HepG2 (cell line): ENCODE results near the gene PIP5K1C. TPM values are rescaled to one million over a fixed set of nuclear protein-coding genes. Genes with fewer than 3 reads are reported as not detected.
A peak's percentile ranks its signal among the peaks of the same experiment; 100 is the strongest.

ENCODE experiments used
- HNRNPL ChIP-seq: fragments of 200-400 bp; formaldehyde crosslinking; IDR thresholded peaks from 2 replicates; pipeline ENCODE4 v1.6.1; 2017; ENCODE audit warnings: mild to moderate bottlenecking, low read depth, low read length
- KLF11 ChIP-seq: IDR thresholded peaks from 2 replicates; pipeline ENCODE4 v1.6.1; 2016; ENCODE audit warnings: missing compliant biosample characterization
- KMT2B ChIP-seq: IDR thresholded peaks from 2 replicates; pipeline ENCODE4 v1.6.1; 2016; ENCODE audit warnings: missing genetic modification reagents, missing compliant biosample characterization
- NCOA2 ChIP-seq: sonication (generic); formaldehyde crosslinking; IDR thresholded peaks from 2 replicates; pipeline ENCODE4 v1.8.0; 2022; ENCODE audit warnings: inconsistent platforms
- SOX6 ChIP-seq, 2 experiments: fragments of 450-650 bp in 1 of 2; sonication (generic) in 1 of 2; formaldehyde crosslinking in 1 of 2; IDR thresholded peaks; 2 replicates each; pipeline versions ENCODE4 v1.4.0 to v1.6.1; 2017 to 2020; ENCODE audit warnings: antibody characterized with exemption in 1 of 2, mild to moderate bottlenecking in 1 of 2, missing genetic modification reagents in 1 of 2
- ZBTB7A ChIP-seq: sonication (generic); formaldehyde crosslinking; IDR thresholded peaks from 2 replicates; pipeline ENCODE4 v1.8.0; 2022; ENCODE audit warnings: mild to moderate bottlenecking, missing genetic modification reagents
- ZNF564 ChIP-seq: sonication (generic); formaldehyde crosslinking; IDR thresholded peaks from 2 replicates; pipeline ENCODE4 v1.8.1; 2023; ENCODE audit warnings: mild to moderate bottlenecking, missing genetic modification reagents
- ZNF816 ChIP-seq: sonication (generic); formaldehyde crosslinking; IDR thresholded peaks from 2 replicates; pipeline ENCODE4 v1.8.0; 2022; ENCODE audit warnings: missing genetic modification reagents, mild to moderate bottlenecking, borderline replicate concordance
- ZNF839 ChIP-seq: sonication (generic); formaldehyde crosslinking; IDR thresholded peaks from 2 replicates; pipeline ENCODE4 v1.4.0; 2020; ENCODE audit warnings: missing genetic modification reagents, mild to moderate bottlenecking, borderline replicate concordance
- polyA plus RNA-seq, 8 experiments: library from polyadenylated mRNA; depleted of rRNA in 3 of 8; stranded (reverse) in 7 of 8; unstranded in 1 of 8; fragments of >200 nt; fragmentation: Illumina TruSeq in 4 of 8; extraction: Trizol in 4 of 8; gene quantifications; 2 replicates each; pipeline versions ENCODE4 v1.2.1 to v1.2.3, GENCODE V29; 2011 to 2016; ENCODE audit warnings: low read depth in 4 of 8, missing spikeins in 1 of 8, mixed read lengths in 1 of 8; ENCODE audit not compliant: insufficient read depth in 1 of 8
- total RNA-seq, 5 experiments: library from RNA; depleted of rRNA; stranded (reverse); fragments of >200 nt; fragmentation: Illumina TruSeq; extraction: Trizol; gene quantifications; 2 replicates each; pipeline ENCODE4 v1.2.3, GENCODE V29; 2016; ENCODE audit warnings: low read depth in 1 of 5
- TF ChIP-seq, protein P1 (sequence below): sonication (generic); formaldehyde crosslinking; IDR thresholded peaks from 2 replicates; pipeline ENCODE4 v1.5.0; 2020; ENCODE audit warnings: missing genetic modification reagents, mild to moderate bottlenecking, borderline replicate concordance
- TF ChIP-seq, protein P2 (sequence below): IDR thresholded peaks from 2 replicates; pipeline ENCODE4 v1.6.1; 2016; ENCODE audit warnings: missing compliant biosample characterization, missing genetic modification reagents, borderline replicate concordance
- TF ChIP-seq, protein P3 (sequence below): sonication (generic); formaldehyde crosslinking; IDR thresholded peaks from 2 replicates; pipeline ENCODE4 v1.5.0; 2020; ENCODE audit warnings: missing genetic modification reagents
- TF ChIP-seq, protein P4 (sequence below), 2 experiments: fragments of 450-650 bp in 1 of 2; sonication (generic) in 1 of 2; formaldehyde crosslinking in 1 of 2; IDR thresholded peaks; 2 replicates each; pipeline versions ENCODE4 v1.6.1 to v1.8.0; 2016 to 2022; ENCODE audit warnings: antibody characterized with exemption in 1 of 2, mild to moderate bottlenecking in 1 of 2, missing genetic modification reagents in 1 of 2

PIP5K1C gene
- total and polyA plus RNA-seq, 2 of the 13 experiments (the other 11 are each of a cell fraction or from before 2014, with no cell fraction given), result 3.6 to 4.3 TPM

DNA sequence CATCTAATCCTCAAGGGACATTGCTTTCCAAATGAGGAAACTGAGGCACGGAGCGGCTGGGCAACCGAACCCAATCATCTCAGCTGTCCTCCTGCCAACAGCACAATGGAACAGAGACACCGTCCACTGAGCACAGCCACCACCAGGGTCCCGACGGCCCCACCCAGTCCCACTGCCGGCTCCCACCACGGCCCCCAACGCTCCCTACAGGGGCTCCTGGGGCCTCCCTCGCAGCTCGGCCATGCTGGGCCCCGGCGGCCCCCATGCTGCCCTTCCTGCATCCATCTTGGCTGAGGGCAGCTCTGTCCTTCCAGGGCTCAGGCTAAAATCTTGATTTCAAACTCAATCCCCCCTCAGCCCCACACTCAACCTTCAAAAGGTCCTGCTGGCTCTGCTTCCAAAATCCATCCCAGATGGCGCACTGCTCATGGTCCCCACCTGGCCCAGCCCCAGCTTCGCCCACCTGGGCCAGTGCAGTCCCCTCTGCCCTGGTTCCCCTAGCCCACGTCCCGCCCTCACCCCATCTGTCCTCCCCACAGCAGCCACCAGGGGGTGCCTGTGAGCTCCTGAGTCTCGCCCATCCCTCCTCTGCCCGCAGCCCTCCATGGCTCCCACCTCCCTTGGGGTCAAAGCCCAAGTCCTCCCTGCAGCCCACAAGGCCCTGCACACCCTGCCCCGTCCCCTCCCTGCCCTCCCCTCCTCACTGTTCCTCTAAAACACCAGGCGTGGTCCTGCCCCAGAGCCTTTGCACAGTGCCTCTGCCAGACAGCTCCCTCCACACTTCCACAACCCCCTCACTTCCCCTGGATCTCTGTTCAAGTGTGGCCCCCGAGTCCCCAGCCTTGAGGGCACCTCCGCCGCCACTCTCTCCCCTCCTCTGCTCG is 7.9 kb downstream of the PIP5K1C start (continued):
- TF ChIP-seq, protein P1, sequence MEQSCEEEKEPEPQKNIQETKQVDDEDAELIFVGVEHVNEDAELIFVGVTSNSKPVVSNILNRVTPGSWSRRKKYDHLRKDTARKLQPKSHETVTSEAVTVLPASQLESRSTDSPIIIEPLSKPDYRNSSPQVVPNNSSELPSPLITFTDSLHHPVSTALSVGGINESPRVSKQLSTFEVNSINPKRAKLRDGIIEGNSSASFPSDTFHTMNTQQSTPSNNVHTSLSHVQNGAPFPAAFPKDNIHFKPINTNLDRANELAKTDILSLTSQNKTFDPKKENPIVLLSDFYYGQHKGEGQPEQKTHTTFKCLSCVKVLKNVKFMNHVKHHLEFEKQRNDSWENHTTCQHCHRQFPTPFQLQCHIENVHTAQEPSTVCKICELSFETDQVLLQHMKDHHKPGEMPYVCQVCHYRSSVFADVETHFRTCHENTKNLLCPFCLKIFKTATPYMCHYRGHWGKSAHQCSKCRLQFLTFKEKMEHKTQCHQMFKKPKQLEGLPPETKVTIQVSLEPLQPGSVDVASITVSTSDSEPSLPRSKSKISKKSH (CRISPR knock-in tag), result no peak
- TF ChIP-seq ZNF839 (no peak), SOX6 (IDR thresholded peaks at IDR 0.05) (no peak), SOX6 (CRISPR knock-in tag; IDR thresholded peaks at IDR 0.05) (no peak), HNRNPL (0 out of 2 replicates have a peak, but pooled peaks have one; percentile 19), KLF11 (CRISPR knock-in tag) (no peak), NCOA2 (CRISPR knock-in tag) (no peak), KMT2B (no peak), ZBTB7A (CRISPR knock-in tag) (no peak), ZNF564 (CRISPR knock-in tag) (no peak), ZNF816 (CRISPR knock-in tag) (no peak)
- TF ChIP-seq, protein P2, sequence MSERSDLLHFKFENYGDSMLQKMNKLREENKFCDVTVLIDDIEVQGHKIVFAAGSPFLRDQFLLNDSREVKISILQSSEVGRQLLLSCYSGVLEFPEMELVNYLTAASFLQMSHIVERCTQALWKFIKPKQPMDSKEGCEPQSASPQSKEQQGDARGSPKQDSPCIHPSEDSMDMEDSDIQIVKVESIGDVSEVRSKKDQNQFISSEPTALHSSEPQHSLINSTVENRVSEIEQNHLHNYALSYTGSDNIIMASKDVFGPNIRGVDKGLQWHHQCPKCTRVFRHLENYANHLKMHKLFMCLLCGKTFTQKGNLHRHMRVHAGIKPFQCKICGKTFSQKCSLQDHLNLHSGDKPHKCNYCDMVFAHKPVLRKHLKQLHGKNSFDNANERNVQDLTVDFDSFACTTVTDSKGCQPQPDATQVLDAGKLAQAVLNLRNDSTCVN (CRISPR knock-in tag), result no peak
- TF ChIP-seq, protein P3, sequence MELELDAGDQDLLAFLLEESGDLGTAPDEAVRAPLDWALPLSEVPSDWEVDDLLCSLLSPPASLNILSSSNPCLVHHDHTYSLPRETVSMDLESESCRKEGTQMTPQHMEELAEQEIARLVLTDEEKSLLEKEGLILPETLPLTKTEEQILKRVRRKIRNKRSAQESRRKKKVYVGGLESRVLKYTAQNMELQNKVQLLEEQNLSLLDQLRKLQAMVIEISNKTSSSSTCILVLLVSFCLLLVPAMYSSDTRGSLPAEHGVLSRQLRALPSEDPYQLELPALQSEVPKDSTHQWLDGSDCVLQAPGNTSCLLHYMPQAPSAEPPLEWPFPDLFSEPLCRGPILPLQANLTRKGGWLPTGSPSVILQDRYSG (CRISPR knock-in tag), result no peak
- TF ChIP-seq, protein P4, sequence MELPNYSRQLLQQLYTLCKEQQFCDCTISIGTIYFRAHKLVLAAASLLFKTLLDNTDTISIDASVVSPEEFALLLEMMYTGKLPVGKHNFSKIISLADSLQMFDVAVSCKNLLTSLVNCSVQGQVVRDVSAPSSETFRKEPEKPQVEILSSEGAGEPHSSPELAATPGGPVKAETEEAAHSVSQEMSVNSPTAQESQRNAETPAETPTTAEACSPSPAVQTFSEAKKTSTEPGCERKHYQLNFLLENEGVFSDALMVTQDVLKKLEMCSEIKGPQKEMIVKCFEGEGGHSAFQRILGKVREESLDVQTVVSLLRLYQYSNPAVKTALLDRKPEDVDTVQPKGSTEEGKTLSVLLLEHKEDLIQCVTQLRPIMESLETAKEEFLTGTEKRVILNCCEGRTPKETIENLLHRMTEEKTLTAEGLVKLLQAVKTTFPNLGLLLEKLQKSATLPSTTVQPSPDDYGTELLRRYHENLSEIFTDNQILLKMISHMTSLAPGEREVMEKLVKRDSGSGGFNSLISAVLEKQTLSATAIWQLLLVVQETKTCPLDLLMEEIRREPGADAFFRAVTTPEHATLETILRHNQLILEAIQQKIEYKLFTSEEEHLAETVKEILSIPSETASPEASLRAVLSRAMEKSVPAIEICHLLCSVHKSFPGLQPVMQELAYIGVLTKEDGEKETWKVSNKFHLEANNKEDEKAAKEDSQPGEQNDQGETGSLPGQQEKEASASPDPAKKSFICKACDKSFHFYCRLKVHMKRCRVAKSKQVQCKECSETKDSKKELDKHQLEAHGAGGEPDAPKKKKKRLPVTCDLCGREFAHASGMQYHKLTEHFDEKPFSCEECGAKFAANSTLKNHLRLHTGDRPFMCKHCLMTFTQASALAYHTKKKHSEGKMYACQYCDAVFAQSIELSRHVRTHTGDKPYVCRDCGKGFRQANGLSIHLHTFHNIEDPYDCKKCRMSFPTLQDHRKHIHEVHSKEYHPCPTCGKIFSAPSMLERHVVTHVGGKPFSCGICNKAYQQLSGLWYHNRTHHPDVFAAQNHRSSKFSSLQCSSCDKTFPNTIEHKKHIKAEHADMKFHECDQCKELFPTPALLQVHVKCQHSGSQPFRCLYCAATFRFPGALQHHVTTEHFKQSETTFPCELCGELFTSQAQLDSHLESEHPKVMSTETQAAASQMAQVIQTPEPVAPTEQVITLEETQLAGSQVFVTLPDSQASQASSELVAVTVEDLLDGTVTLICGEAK (IDR thresholded peaks at IDR 0.05), result no peak
- TF ChIP-seq, protein P4 (CRISPR knock-in tag; IDR thresholded peaks at IDR 0.05), result no peak
